ENCODE measurements around the gene OR4K2.
"Not testable (repeated sequence)": the region's sequence is repeated elsewhere in the genome, so short reads cannot be mapped to it uniquely, and the experiment has no call there.

OR4K2 gene, protein sequence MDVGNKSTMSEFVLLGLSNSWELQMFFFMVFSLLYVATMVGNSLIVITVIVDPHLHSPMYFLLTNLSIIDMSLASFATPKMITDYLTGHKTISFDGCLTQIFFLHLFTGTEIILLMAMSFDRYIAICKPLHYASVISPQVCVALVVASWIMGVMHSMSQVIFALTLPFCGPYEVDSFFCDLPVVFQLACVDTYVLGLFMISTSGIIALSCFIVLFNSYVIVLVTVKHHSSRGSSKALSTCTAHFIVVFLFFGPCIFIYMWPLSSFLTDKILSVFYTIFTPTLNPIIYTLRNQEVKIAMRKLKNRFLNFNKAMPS

DNA sequence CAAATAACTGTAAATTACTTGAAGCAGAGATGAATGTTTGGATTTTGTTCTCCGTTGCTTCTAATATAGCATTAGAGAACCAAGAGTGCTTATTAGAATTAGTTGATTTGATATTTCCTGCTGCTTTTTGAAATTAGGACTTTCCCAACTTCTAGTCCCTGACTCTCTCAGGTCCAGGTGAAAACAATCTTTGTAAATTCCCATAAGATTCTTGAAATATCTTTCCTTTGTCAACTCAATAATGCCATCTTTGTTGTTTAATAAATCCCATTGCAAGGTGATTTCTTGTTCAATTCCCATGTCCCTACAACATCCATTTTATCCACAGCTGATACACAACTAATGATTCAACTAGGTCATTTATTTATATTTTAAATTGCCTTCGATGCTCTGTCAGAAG lies at the start of gene OR4K2:
Gene OR4K2, plus strand, starts transcription at position 301 of the 400 bp plus-strand sequence. CDS start 1,126 bp downstream, outside the sequence.
- no peak for DNase-seq

DNA sequence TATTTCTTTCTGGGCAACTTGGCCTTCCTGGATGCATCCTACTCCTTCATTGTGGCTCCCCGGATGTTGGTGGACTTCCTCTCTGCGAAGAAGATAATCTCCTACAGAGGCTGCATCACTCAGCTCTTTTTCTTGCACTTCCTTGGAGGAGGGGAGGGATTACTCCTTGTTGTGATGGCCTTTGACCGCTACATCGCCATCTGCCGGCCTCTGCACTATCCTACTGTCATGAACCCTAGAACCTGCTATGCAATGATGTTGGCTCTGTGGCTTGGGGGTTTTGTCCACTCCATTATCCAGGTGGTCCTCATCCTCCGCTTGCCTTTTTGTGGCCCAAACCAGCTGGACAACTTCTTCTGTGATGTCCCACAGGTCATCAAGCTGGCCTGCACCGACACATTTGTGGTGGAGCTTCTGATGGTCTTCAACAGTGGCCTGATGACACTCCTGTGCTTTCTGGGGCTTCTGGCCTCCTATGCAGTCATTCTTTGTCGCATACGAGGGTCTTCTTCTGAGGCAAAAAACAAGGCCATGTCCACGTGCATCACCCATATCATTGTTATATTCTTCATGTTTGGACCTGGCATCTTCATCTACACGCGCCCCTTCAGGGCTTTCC lies 47.2 kb upstream of the OR4K2 start:
- not testable (repeated sequence) for DNase-seq

DNA sequence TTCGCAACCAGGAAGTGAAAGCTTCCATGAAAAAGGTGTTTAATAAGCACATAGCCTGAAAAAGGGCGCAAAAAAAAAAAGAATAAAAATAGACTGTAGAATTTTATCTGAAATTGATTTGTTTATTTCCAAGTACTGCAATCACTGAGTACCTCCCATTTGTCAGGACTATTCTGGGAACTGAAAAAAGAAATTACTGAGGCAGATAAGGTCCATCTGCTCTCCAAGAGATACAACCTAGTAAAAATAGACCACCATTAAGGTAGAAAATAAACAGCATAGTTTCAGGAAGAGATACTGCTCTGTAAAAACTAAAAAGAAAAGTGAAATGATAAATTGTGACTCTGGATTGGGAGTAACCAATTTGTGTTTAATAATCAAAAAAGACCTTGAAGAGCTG lies 46.6 kb upstream of the OR4K2 start:
- no peak for DNase-seq

DNA sequence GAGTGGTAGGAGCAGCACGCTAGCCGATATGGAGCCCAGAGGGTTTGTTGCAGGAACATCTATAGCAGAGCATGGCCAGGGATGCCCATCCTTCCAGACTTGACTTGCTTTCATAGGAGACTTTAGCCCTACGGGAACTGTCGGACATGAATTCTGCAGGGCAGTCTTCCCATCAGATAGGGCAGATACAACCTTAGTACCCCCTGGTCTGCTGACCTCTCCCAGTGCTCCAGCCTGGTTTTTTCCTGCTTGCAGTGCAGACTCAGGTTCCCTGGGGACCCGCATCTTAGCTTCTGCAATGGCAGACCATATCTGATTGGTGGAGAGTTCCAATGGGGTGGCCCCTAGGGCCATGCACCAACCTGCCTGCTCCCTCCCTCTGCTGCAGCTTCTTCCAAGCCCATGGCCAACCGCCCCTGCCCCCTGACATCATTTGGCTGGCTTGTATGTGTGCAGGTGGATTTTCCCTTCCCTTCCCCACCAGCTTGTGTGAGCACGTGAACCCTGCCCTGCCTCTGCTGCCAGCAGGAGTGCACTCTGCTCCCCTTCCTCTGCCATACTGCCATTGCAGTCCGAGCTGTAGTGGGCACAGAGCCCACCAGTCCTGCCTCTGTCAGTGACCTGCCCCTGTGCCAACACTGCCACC lies 40.6 kb upstream of the OR4K2 start:
- DNase-seq = not testable (repeated sequence)

DNA sequence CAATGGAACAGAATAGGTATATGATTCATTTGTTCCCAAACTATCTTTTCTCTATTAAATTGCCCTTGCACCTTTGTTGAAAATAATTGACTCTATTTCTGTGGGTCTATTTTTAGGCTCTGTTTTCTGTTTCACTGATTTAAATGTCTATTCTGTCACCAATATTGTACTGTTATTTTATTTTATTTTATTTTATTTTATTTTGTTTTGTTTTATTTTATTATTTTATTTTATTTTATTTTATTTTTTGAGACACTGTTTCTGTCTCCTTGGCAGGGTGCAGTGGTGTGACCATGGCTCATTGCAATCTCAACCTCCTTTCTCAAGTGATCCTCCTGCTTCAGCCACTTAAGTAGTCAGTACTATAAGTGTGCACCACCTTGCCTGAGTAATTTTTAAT lies 36.5 kb upstream of the OR4K2 start:
- DNase-seq = no peak

DNA sequence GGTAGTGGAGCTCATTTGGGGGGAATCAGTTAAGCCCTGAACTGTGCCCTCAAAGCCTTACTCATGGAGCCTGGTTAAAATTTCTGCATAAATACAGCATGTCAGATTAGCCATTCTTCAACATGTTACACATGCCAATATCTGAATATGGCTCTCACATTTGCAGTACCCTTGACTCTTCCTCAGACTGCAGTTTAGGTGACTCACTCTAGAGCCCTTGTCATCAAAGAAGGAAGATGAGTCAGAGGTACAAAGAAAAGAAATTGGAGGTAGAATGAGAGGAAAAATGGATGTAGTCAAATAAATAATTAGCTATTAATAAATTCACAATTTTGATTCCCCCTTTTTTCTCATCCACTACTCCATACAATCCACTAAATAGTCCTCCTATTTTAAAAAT lies 23.6 kb upstream of the OR4K2 start:
- DNase-seq = no peak

DNA sequence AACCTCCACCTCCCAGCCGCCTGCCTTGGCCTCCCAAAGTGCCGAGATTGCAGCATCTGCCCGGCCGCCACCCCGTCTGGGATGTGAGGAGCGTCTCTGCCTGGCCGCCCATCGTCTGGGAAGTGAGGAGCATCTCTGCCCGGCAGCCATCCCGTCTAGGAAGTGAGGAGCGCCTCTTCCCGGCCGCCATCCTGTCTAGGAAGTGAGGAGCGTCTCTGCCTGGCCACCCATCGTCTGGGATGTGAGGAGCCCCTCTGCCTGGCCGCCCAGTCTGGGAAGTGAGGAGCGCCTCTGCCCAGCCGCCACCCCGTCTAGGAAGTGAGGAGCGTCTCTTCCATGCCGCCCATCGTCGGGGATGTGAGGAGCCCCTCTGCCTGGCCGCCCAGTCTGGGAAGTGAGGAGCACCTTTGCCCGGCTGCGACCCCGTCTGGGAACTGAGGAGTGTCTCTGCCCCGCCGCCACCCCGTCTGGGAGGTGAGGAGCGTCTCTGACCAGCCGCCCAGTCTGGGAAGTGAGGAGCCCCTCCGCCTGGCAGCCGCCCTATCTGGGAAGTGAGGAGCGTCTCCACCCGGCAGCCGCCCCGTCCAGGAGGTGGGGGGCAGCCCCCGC lies 8.8 kb upstream of the OR4K2 start:
- DNase-seq = not testable (repeated sequence)

DNA sequence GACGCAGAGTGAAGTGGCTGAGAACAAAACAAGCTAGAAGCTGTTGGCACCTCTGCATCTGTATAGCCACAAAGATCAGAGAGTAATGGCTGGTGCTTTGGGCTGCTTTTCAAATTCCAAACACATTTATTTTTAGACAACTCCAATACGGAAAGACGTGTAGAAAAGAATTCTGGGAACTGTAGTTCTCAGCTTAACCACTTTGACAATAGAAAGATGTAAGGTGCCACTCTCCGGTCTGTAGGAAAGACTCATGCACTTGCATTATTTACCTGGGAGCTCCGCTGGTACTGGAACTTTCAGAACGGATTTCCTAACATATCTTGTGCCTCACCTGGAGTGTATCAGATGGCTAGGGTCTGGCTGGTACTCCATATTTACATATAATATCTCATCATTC lies 1.8 kb upstream of the OR4K2 start:
- no peak for DNase-seq

DNA sequence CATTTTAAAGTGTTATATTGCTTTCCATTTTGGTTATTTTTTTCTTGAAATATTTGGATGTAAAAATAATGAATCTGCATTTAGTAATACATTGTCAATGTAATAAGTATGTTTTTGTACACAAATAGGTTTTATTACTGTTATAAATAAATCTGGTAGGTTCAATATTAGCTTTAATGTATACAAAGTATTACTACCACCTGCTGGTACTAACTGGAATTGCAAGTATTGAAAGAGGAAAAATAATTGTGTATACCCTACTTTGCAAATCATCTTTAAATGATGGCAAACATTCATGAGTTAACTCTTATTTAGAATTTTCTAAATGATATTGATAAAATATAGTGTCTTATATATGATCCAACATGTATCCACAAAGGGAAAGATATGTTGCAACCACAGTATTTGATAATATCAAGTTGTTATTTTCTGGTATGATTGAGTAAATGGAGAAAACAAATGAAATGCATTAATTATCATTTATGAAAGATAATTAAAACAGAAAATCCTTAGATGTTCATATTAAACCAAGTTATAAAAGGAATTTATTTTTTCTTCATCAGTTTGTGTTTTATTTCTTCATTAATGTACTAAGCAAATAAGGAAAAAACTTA lies 3.2 kb downstream of the OR4K2 start:
- DNase-seq = no peak

DNA sequence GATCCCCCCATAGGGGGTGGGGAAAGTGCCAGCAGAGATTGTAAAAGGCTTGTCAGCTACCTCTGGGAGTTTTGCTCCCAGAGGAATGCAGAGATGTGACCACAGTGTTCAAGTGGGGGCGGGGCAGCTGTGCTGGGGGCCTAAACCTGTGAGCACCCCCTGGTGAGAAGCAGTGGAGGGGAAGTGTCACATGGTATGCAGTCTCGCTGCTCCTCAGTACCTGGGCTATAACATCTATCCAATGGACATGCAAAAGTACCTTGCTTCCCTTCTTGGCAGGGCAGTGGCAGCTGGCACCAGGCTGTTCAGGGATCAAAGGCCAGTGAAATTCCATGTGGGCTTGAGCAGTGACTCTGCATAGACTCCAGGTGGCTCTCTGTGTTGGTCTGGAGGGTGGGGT lies 20.3 kb downstream of the OR4K2 start:
- no peak for DNase-seq

DNA sequence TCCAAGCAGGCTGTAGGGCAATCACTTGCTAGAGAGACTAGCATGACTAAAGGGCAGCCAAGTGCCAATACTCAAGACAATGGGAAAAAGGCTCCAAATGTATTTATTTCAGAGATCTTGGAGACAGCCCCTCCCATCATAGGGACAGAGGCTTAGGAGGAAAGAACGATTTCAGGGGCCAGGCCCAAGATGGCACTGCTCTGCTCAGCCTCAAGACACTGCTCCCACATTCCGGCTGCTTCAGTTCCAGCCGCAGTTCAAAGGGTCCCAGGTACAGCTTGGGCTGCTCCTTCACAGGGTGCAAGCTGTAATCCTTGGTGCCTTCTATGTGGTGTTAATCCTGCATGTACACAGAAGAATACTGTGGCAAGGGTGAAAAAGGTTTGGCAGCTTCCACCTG lies 26.1 kb downstream of the OR4K2 start:
- no peak for DNase-seq

DNA sequence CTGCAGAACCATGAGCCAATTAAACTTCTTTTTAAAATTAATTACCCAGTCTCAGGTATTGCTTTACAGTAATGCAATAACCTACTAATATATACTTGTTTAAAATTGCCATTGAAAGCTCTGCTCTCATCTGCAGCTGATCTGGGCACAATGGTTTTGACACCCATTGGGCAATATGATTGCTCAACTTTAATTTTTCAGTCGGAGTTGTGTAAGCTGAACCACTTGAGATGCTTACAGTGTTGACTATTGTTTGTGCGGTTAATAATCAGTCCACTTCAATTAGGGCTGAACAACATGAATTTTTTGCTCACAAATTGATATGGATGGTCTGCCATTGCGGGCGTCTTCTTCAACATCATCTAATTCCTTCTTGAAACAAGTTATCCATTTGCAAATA lies 27.5 kb downstream of the OR4K2 start:
- DNase-seq = no peak

DNA sequence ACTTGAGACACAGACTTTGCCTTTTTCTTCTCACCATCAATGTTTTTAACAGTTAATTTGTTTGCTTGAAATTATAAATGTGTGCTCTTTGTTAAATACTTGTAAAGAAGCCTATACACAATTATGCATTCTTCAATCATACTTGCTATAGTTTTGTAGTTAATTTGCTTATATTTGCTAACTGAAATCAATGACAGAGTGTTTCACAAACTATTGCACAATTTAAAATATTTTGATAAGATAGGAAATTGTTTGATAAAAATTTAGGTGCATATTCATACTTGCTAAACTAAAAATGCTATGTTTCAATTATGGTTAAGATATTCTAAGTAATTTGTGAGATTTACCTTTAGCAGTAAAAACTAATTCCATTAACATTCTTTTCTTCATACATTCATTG lies 31.7 kb downstream of the OR4K2 start:
- no peak for DNase-seq

DNA sequence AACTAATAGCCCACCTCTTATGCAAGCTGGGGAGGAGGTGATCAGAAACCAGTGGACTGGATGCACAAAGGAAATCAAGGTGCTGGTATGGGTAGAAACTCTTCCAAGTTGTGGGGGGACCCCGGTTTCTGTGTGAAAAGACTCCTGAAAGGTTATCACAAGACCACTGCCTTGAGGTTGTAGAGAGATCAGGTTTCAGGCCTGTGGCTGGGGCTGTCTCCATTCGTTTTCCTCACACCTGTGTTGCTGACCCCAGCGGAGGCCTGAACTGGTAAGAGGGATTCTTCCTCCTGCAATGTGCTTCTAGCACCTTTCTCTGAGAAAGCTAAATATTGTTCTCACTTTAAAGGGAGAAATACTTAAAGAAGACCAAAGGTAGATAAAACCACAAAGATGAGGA lies 36.2 kb downstream of the OR4K2 start:
- no peak for DNase-seq

DNA sequence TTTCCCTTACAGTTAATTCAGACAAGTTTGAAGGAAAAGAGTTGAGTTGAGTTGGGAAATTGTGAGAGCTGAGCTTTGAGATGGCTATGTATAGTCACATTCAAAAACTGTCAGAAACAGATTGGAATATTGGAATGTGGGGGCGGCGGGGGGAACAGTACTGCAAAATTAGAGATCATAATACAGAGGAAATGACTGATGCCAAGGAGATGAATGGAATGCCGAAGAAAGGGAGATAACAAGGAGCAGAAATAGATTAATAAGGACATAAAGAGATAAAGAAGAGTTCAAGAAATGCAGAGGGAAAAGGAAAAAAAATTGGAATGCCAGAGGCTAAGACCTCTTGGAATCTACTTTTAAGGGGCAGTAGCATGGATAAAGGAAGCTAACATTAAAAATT lies 42.3 kb downstream of the OR4K2 start:
- no peak for DNase-seq

DNA sequence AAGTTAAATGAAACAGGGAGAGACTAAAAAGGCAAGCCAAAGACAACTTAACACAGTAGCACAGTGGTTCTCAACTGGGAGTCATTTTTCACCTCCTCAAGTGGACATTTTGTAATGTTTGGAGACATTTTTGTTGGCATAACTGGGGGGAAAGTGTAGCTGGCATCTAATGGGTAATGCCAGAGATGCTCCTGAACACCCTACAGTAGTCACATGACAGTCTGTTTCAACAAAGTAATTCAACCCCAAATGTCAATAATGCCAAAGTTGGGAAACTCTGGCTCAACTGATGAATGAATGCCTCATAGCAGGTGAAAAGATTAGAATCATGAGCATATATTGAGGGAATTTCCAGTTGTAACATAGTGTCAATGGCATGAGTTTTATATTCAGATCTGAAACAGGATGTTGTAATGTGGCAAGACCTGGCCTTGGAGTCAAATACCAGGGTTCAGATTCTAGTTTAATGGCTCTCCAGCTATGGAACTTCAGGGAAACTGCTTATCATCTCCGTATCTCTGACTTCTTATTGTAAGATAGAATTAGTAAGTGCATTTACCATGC lies 43.1 kb downstream of the OR4K2 start:
- DNase-seq = no peak

DNA sequence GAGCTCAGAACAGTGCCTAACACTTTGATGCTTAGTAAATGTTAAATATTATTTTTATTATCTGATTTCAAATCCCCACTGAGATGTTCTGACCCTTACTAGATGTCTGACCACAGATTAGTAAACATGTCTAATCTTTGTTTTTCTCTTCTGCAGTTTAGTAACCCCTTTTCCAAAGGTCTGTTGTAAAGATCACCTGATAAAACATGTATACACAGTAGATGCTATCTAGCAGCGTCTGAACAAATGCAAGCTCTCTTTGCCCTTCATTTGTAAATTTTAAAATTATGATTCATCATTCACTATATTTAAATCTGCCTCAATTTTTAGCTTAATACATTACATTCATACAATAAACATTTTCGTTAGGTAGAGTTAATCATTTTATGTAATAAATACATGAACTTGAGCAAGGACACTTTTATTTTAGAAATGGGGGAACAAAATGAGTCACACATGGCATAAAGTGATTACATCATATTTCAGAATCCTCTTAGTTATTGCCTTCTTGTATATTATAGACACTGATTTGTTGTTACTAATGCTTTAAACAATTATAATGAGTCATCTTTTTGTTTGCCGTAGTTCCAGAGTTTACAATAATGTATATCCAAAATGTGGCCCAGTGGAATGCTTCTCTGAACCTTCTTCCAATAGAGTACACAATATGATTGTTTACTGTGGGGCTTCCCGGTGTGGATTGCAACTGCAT lies 43.8 kb downstream of the OR4K2 start:
- DNase-seq = no peak

DNA sequence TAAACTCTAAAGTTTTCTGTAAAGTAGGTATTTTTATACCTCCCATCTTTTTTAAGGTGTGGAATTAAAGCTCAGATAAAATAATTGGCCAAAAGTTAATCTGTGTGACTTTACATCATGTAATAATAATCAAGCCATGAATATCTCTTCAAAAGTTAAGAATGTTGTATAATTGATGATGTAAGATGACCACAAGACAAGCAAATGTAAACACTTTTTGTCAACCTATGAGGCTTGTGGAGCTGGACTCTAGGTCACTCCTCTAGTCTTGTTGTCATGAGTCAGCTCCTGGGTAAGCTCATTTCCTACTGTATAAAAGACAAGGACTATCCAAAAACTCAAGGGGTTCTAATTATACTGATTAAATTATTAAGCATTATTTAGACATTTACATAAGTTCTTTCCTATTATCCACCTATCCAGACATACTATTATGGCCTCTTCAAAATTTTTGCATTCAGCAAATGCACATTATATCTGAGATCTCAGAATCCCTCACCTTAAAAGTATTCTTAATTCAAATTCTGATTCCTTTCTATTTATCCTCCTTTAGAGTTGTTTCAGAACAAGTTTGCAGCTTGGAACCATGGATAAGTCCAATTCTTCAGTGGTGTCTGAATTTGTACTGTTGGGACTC lies 45.2 kb downstream of the OR4K2 start, which contains the start of gene OR4K5:
Gene OR4K5, plus strand, starts transcription at position 587 of the 637 bp plus-strand sequence. Its CDS starts 0 bp downstream, at position 587.
- no peak for DNase-seq

DNA sequence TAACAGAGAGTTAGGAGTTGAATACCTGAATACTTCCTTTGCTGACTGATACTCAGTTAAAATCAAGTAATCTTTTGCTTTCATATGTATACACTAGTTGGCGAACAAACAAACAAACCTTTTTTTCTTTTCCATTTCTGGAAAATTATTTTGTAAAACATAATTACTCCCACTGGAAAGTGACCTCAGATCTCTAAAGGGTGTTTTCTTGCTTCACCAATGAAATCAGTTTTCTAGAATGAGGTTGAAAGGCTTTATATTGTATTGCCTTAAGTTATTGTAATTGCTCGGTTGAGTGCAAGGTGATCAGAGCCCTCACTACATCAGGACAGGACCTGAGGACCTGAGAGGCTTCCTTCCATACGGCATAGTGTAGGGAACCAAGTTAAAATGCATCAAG lies 55.7 kb downstream of the OR4K2 start, which contains the start of gene OR4K1:
Gene OR4K1, plus strand, starts transcription at position 301 of the 400 bp plus-strand sequence. CDS start 4,750 bp downstream, outside the sequence.
- no peak for DNase-seq

Data from stimulated activated CD8-positive, alpha-beta memory T cell treated with anti-CD3 and anti-CD28 coated beads, Interleukin-4, amount 100 ng/mL, for 48 hours (primary cell).